Heart right ventricle (tissue), 16 donors: ENCODE measurements around the gene FUT7. TPM values are rescaled to one million over a fixed set of nuclear protein-coding genes. Genes with fewer than 3 reads are reported as not detected.

Source experiments
- ATAC-seq, 8 donors: fragments of 200-7000 bp; cut with Tn5 transposase; one replicate each; pipeline ENCODE4 v1.9.1; 2020; ENCODE audit warnings: mild to moderate bottlenecking in 8 of 8, moderate library complexity in 8 of 8, moderate number of reproducible peaks in 1 of 8
- DNase-seq, 2 donors: peaks; one replicate each; pipeline ENCODE4 v3.0.0-alpha.2; 2020
- H3K27ac ChIP-seq, 10 donors: fragments of 200-600 bp; sonication (generic) in 2 of 10; one replicate each; pipeline versions ENCODE4 v1.5.0 to v1.8.0; 2020 to 2022; ENCODE audit warnings: mild to moderate bottlenecking in 3 of 10
- H3K27me3 ChIP-seq, 7 donors: fragments of 200-600 bp; one replicate each; pipeline ENCODE4 v1.8.0; 2021 to 2022; ENCODE audit warnings: mild to moderate bottlenecking in 2 of 7
- H3K36me3 ChIP-seq, 9 donors: fragments of 200-600 bp; sonication (generic) in 1 of 9; one replicate each; pipeline versions ENCODE4 v1.5.0 to v1.8.0; 2020 to 2022; ENCODE audit warnings: mild to moderate bottlenecking in 2 of 9
- H3K4me1 ChIP-seq, 9 donors: fragments of 200-600 bp; sonication (generic) in 1 of 9; one replicate each; pipeline versions ENCODE4 v1.5.0 to v1.8.0; 2020 to 2022; ENCODE audit warnings: mild to moderate bottlenecking in 4 of 9
- H3K4me3 ChIP-seq, 10 donors: fragments of 200-600 bp; sonication (generic) in 2 of 10; one replicate each; pipeline versions ENCODE4 v1.5.0 to v1.8.0; 2020 to 2022; ENCODE audit warnings: mild to moderate bottlenecking in 7 of 10, moderate library complexity in 2 of 10
- H3K9me3 ChIP-seq, 11 donors: fragments of 200-600 bp in 10 of 11; sonication (generic) in 2 of 11; one replicate each; pipeline versions ENCODE4 v1.5.0 to v1.8.0; 2013 to 2022; ENCODE audit warnings: mild to moderate bottlenecking in 2 of 11, control low read depth in 1 of 11, moderate library complexity in 1 of 11
- WGBS, 2 donors: extraction: QIAGEN DNeasy Blood & Tissue Kit; methylation state at CpG; one replicate each; pipeline ENCODE4 v1.1.7; 2013; ENCODE audit warnings: inconsistent platforms in 1 of 2; 5-methylcytosine and 5-hydroxymethylcytosine counted together
- intact Hi-C, 10 donors: fragments of 100-400 bp; cut with DNase I; formaldehyde crosslinking; loops; one replicate each; pipeline versions ENCODE4 v1.11.1 to v1.14.2; 2022
- polyA plus RNA-seq, 2 donors: library from polyadenylated mRNA; stranded (reverse); fragments of 200-250 nt; gene quantifications; one replicate each; pipeline ENCODE4 v1.2.3, GENCODE V29; 2013
- total RNA-seq, 10 donors: library from RNA; stranded (reverse); fragmentation: NEBNext Ultra II Directional in 3 of 10; extraction: Animal tissue kit (Norgen Biotek cat#: 25700) in 3 of 10; gene quantifications; one replicate each; pipeline versions ENCODE4 v1.2.1 to v1.2.4, GENCODE V29; 2021 to 2023
- TF ChIP-seq, protein P1 (sequence below), 9 donors: fragments of 200-600 bp; sonication (generic) in 2 of 9; IDR thresholded peaks; one replicate each; pipeline versions ENCODE4 v1.5.0 to v1.8.0; 2021 to 2022; ENCODE audit warnings: antibody characterized with exemption in 9 of 9, mild to moderate bottlenecking in 5 of 9, moderate library complexity in 1 of 9
- donor health status: Arrhythmogenic right ventricular cardiomyopathy.
- donor health status: ischemic (EF 13 %, LVEDD 7.1; RV severe dilation, severe dysfunction).
- donor health status: healthy with polysubstance abuse.
- donor health status: DM: no; HTN: yes; CAD: no.
- donor health status: DM: no; HTN: no; CAD: no.
- donor health status: ischemic (EF 25% LVEDD 6.9; RV normal size, moderate dysfunction).
- donor health status: ischemic (EF 25% LVEDD 5.7; RV mildly dilated, moderate dysfunction).
- donor health status: healthy.
- donor health status: DM: yes; HTN: yes; CAD: no.
- donor health status: Ischemic cardiomyopathy.
- donor health status: ischemic (EF 35%, LVEDD 5.7; RV mildly dilated, moderate dysfunction).
- donor health status: nonischemic (EF 11% LVEDD 7.7; RV severe dilation, severe dysfunction).
- donor health status: DM: yes; HTN: yes; CAD: no.
- donor health status: PGD.
- donor health status: ischemic (EF 29% LVEDD 5.4; RV normal size, mild dysfunction).
- donor health status: nonischemic (EF 23%, LVEDD 6.1; RV moderate dilation, normal function).

Gene FUT7
- total and polyA plus RNA-seq, 12 donors = 0.07 to 0.30 (median 0.15) TPM; not detected in 5

DNA sequence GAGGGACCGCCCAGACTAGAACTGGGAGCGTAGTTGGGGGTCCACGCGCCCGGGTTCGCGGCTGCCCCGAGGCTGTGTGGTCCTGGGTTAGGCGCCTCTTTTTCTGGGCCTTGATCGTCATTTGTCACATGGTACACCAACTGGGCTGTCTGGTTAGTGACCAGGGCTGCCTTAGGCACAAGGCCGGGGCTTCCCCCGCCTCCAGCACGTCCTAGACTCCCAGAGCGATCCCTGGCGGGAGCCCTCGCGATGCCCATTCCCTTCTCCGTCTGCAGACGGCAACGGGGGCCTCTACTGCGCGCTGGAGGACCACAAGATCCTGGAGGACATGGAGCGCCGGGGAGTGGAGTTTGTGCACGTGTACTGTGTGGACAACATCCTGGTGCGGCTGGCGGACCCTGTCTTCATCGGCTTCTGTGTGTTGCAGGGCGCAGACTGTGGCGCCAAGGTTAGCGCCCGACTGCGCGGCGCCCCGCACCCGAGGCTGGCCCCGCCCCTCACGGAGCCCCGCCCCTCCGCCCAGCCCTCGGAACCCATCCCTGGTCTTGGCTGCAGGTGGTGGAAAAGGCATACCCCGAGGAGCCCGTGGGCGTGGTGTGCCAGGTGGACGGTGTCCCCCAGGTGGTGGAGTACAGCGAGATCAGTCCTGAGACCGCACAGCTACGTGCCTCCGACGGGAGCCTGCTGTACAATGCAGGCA lies 47.0 kb upstream of the FUT7 start:
- WGBS, 2 donors = 70 to 76% methylated on average over 51 of the region's 51 CpGs
- H3K4me1 ChIP-seq = peaks cover 8 to 36% (median 13%) of the 10 kb centered on the region in 9 donors
- no peaks in the 10 kb centered on the region for H3K27me3 ChIP-seq
- no peaks in the 10 kb centered on the region for H3K9me3 ChIP-seq
- H3K4me3 ChIP-seq = peak overlapping the region in 8 of 10 donors; percentile 62 to 79 (median 72)
- H3K27ac ChIP-seq = no peak overlapping the region
- DNase-seq = no peak
- ATAC-seq = no peak
- TF ChIP-seq, protein P1, sequence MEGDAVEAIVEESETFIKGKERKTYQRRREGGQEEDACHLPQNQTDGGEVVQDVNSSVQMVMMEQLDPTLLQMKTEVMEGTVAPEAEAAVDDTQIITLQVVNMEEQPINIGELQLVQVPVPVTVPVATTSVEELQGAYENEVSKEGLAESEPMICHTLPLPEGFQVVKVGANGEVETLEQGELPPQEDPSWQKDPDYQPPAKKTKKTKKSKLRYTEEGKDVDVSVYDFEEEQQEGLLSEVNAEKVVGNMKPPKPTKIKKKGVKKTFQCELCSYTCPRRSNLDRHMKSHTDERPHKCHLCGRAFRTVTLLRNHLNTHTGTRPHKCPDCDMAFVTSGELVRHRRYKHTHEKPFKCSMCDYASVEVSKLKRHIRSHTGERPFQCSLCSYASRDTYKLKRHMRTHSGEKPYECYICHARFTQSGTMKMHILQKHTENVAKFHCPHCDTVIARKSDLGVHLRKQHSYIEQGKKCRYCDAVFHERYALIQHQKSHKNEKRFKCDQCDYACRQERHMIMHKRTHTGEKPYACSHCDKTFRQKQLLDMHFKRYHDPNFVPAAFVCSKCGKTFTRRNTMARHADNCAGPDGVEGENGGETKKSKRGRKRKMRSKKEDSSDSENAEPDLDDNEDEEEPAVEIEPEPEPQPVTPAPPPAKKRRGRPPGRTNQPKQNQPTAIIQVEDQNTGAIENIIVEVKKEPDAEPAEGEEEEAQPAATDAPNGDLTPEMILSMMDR (IDR thresholded peaks at IDR 0.05) = no peak
- intact Hi-C loops = no loop called here
- H3K36me3 ChIP-seq = peaks cover 0 to 54% (median 18%) of the 10 kb centered on the region in 9 donors

DNA sequence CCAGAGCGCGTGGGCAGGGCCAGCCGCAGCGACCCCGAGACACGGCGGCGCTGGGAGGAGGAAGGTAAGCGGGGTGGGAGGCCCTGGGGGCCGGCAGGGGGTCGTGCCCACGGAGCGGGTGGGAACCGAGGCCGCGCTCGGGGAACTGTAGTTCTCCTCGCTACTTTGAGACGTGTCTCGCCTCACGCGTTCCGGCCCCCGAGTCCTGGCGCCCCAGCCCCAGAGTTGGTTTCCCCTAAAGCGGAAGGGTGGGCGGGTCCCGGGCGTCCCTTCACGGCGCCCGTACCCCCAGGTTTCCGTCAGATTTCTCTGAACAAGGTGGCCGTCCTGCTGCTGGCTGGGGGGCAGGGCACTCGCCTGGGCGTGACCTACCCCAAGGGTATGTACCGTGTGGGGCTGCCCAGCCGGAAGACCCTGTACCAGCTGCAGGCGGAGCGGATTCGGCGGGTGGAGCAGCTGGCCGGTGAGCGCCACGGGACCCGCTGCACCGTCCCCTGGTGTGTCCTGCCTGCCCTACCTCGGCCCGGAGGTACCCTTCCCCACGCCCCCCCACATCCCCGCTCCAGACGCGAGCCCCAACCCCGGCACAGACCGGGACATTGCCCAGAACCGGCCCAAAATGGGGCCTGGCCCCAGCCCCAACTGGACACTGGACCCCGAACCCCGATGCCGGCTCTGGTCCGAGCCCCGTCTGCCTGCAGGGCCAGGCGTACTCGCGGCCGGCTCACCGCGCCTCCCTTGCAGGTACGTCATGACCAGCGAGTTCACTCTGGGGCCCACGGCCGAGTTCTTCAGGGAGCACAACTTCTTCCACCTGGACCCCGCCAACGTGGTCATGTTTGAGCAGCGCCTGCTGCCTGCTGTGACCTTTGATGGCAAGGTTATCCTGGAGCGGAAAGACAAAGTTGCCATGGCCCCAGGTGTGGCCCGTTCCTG lies 46.1 kb upstream of the FUT7 start:
- intact Hi-C loops = no loop called here
- H3K27ac ChIP-seq = peak overlapping the region in 9 of 10 donors; percentile 16 to 82 (median 35)
- DNase-seq = peak in 1 of 2 donors; percentile 43
- 15 to 19% methylated on average over 68 to 76 of the region's 76 CpGs for WGBS, 2 donors
- H3K36me3 ChIP-seq = peaks cover 0 to 46% (median 18%) of the 10 kb centered on the region in 9 donors
- ATAC-seq = peak in 6 of 8 donors; percentile 5 to 28 (median 14)
- TF ChIP-seq, protein P1 (IDR thresholded peaks at IDR 0.05) = no peak
- peak overlapping the region; percentile 37 to 79 (median 72) for H3K4me3 ChIP-seq
- H3K27me3 ChIP-seq = no peaks in the 10 kb centered on the region
- H3K9me3 ChIP-seq = no peaks in the 10 kb centered on the region
- peaks cover 8 to 34% (median 13%) of the 10 kb centered on the region in 9 donors for H3K4me1 ChIP-seq

DNA sequence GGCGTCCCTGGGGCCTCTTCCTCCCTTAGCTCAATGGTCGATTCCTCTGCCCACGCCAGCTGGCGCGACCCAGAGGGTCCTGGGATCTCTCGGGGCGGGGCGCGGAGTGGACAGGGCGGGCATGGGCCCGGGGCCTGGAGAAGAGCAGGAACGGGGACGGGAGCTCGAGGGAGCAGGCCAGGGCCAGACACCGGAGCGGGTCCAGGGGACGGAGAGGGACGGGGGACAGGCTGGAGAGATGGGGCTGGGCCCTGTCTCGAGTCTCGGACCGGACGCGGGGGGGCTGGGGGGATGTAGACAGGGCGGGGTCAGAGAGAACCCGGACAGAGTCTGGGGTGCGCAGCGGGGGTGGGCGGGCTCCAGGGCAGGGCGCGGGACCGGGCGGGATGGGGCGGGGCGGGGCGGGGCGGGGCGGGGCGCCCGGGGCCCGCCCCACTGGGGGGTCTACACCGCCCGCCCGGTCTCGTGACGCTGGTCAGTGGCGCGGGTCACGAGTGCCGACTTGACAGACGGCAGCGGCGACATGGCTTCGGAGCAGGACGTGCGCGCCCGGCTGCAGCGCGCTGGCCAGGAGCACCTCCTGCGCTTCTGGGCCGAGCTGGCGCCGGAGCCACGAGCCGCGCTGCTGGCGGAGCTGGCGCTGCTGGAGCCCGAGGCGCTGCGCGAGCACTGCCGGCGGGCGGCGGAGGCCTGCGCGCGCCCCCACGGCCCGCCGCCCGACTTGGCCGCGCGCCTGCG lies 45.3 kb upstream of the FUT7 start, which contains the start of gene UAP1L1:
Gene UAP1L1, plus strand, starts transcription at position 508 of the 738 bp plus-strand sequence. Its CDS starts 16 bp downstream, at position 524.
- Histone ChIP-seq H3K27ac (peak within 1 kb of the TSS; percentile 16 to 82 (median 62)), H3K27me3 (no peaks in the 10 kb centered on the region), H3K4me3 (peak within 1 kb of the TSS; percentile 37 to 79 (median 72)), H3K4me1 (peaks cover 8 to 37% (median 13%) of the 10 kb centered on the region in 9 donors), H3K9me3 (no peaks in the 10 kb centered on the region), H3K36me3 (peaks cover 0 to 37% (median 18%) of the 10 kb centered on the region in 9 donors)
- TF ChIP-seq, protein P1 (IDR thresholded peaks at IDR 0.05) = no peak
- DNase-seq = peak; percentile 80 to 83
- intact Hi-C loops = no loop called here
- peak; percentile 33 to 80 (median 64) for ATAC-seq
- 2% methylated on average over 63 to 85 of the region's 87 CpGs for WGBS, 2 donors
